Measurements from ENCODE around the gene INAFM2.
A peak's percentile ranks its signal among the peaks of the same experiment; 100 is the strongest.

The INAFM2 gene

GRCh38 chr15:40287968-40288367, 35.5 kb upstream of the INAFM2 start:
- DNase-seq = peak in 1 of 3 experiments; percentile 32

GRCh38 chr15:40289140-40289775, 34.2 kb upstream of the INAFM2 start:
- DNase-seq = peak in 1 of 3 experiments; percentile 50

- DNase-seq = peak in 1 of 3 experiments; percentile 6
These were observed 33.0 kb upstream of the INAFM2 start for GRCh38 chr15:40290545-40290917.

GRCh38 chr15:40290918-40291574, 32.4 kb upstream of the INAFM2 start:
- DNase-seq = peak; percentile 37 to 67 (median 63)

GRCh38 chr15:40292246-40292645, 31.2 kb upstream of the INAFM2 start:
- DNase-seq = no peak

GRCh38 chr15:40293006-40293405, 30.5 kb upstream of the INAFM2 start:
- DNase-seq = no peak

GRCh38 chr15:40293905-40294895, 29.3 kb upstream of the INAFM2 start:
- peak in 2 of 3 experiments; percentile 21 to 62 for DNase-seq

GRCh38 chr15:40295297-40295696, 28.2 kb upstream of the INAFM2 start:
- no peak for DNase-seq

- DNase-seq = no peak
These were observed 27.5 kb upstream of the INAFM2 start for GRCh38 chr15:40295877-40296560.

GRCh38 chr15:40296561-40297230, 26.8 kb upstream of the INAFM2 start:
- DNase-seq = no peak

GRCh38 chr15:40297356-40297755, 26.1 kb upstream of the INAFM2 start:
- no peak for DNase-seq

GRCh38 chr15:40298216-40298935, 25.1 kb upstream of the INAFM2 start:
- no peak for DNase-seq

- no peak for DNase-seq
These were observed 23.1 kb upstream of the INAFM2 start for GRCh38 chr15:40300367-40300766.

- no peak for DNase-seq
These were observed 22.7 kb upstream of the INAFM2 start for GRCh38 chr15:40300771-40301170.

- DNase-seq = no peak
These were observed 21.9 kb upstream of the INAFM2 start for GRCh38 chr15:40301467-40302179.

- no peak for DNase-seq
These were observed 21.1 kb upstream of the INAFM2 start for GRCh38 chr15:40302288-40302886.

- no peak for DNase-seq
These were observed 20.5 kb upstream of the INAFM2 start for GRCh38 chr15:40302981-40303380.

- DNase-seq = no peak
These were observed 19.9 kb upstream of the INAFM2 start for GRCh38 chr15:40303576-40303975.

- no peak for DNase-seq
These were observed 18.2 kb upstream of the INAFM2 start for GRCh38 chr15:40305281-40305680.

- no peak for DNase-seq
These were observed 17.1 kb upstream of the INAFM2 start for GRCh38 chr15:40306371-40306770.

Measured in NCI-H1417 (cell line).